ENCODE results near the gene CYP20A1.

DNA sequence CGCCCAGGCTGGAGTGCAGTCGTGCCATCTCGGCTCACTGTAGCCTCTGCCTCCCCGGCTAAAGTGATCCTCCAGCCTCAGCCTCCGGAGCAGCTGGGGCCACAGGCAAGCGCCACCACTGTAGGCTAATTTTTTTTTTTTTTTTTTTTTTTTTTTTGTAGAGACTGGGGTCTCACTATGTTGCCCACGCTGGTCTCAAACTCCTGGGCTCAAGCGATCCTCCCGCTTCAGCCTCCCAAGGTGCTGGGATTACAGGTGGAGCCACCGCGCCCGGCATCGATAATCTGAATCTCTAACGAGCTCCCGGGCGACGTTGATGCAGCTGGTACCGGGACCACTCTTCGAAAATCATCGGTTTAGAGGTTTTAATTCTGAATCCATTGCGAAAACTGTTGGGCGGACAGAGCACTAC, 520 bp upstream of the CYP20A1 start:
- no peak for TF ChIP-seq EP300 (IDR thresholded peaks at IDR 0.05)
- TF ChIP-seq, protein P1, sequence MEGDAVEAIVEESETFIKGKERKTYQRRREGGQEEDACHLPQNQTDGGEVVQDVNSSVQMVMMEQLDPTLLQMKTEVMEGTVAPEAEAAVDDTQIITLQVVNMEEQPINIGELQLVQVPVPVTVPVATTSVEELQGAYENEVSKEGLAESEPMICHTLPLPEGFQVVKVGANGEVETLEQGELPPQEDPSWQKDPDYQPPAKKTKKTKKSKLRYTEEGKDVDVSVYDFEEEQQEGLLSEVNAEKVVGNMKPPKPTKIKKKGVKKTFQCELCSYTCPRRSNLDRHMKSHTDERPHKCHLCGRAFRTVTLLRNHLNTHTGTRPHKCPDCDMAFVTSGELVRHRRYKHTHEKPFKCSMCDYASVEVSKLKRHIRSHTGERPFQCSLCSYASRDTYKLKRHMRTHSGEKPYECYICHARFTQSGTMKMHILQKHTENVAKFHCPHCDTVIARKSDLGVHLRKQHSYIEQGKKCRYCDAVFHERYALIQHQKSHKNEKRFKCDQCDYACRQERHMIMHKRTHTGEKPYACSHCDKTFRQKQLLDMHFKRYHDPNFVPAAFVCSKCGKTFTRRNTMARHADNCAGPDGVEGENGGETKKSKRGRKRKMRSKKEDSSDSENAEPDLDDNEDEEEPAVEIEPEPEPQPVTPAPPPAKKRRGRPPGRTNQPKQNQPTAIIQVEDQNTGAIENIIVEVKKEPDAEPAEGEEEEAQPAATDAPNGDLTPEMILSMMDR (IDR thresholded peaks at IDR 0.05): no peak

All from esophagus muscularis mucosa (tissue), 3 donors.